ENCODE data around the gene CSNK1E. TPM values are rescaled to one million over a fixed set of nuclear protein-coding genes. Genes with fewer than 3 reads are reported as not detected.
"Not testable (repeated sequence)": the region's sequence is repeated elsewhere in the genome, so short reads cannot be mapped to it uniquely, and the experiment has no call there.

Gene CSNK1E
- 100 to 1,000 TPM; 112 to 246 (median 160) TPM for total RNA-seq

- TF ChIP-seq POLR2A (IDR thresholded peaks at IDR 0.05) (no peak), CTCF (IDR thresholded peaks at IDR 0.05) (no peak), EP300 (IDR thresholded peaks at IDR 0.05) (no peak), POLR2AphosphoS5 (IDR thresholded peaks at IDR 0.05) (no peak)
- WGBS: 4% methylated on average over 12 of the region's 98 CpGs
- Histone ChIP-seq H3K9me3 (no peaks in the 10 kb centered on the region), H3K4me3 (peak within 1 kb of the TSS; percentile 90), H3K27ac (peak within 1 kb of the TSS; percentile 99), H3K4me1 (peaks cover 60% of the 10 kb centered on the region), H3K27me3 (no peaks in the 10 kb centered on the region), H3K36me3 (peaks cover 2% of the 10 kb centered on the region)
- DNase-seq (ENCODE audit: low spot score in 2 of 2): peak in 1 of 2 donors; percentile 86
Measured at GRCh38 chr22:38317122-38317994, at the start of gene CSNK1E. Gene CSNK1E, minus strand, starts transcription at chr22:38317433. Its CDS starts 3,276 bp downstream, at chr22:38314157.

GRCh38 chr22:38365829-38366228 lies 48.6 kb upstream of the CSNK1E start:
- H3K4me3 ChIP-seq; H3K27ac ChIP-seq; H3K36me3 ChIP-seq; H3K9me3 ChIP-seq; H3K4me1 ChIP-seq; H3K27me3 ChIP-seq; DNase-seq (ENCODE audit: low spot score in 2 of 2): not testable (repeated sequence)
- 93% methylated on average over 3 of the region's 3 CpGs for WGBS

GRCh38 chr22:38365174-38365573 lies 47.9 kb upstream of the CSNK1E start:
- H3K4me1 ChIP-seq; H3K9me3 ChIP-seq; H3K36me3 ChIP-seq; DNase-seq (ENCODE audit: low spot score in 2 of 2); H3K4me3 ChIP-seq; H3K27me3 ChIP-seq; H3K27ac ChIP-seq: not testable (repeated sequence)
- WGBS: 64% methylated on average over 3 of the region's 3 CpGs

GRCh38 chr22:38360560-38360959 lies 43.3 kb upstream of the CSNK1E start:
- WGBS: 79% methylated on average over 1 of the region's 2 CpGs
- H3K4me3 ChIP-seq; H3K36me3 ChIP-seq; DNase-seq (ENCODE audit: low spot score in 2 of 2); H3K27me3 ChIP-seq; H3K4me1 ChIP-seq; H3K27ac ChIP-seq; H3K9me3 ChIP-seq: not testable (repeated sequence)

- DNase-seq (ENCODE audit: low spot score in 2 of 2): not testable (repeated sequence)
Measured at GRCh38 chr22:38359817-38360216, 42.6 kb upstream of the CSNK1E start.

GRCh38 chr22:38357971-38358370 lies 40.7 kb upstream of the CSNK1E start:
- not testable (repeated sequence) for H3K4me3 ChIP-seq

More at GRCh38 chr22:38359817-38360216, 42.6 kb upstream of the CSNK1E start:
- not testable (repeated sequence) for H3K27me3 ChIP-seq, H3K4me3 ChIP-seq, H3K4me1 ChIP-seq, H3K9me3 ChIP-seq, H3K36me3 ChIP-seq, H3K27ac ChIP-seq
- 94% methylated on average over 1 of the region's 1 CpG for WGBS

GRCh38 chr22:38355275-38355674 lies 38.0 kb upstream of the CSNK1E start:
- no peak for TF ChIP-seq POLR2A (IDR thresholded peaks at IDR 0.05)
- TF ChIP-seq POLR2AphosphoS5 (IDR thresholded peaks at IDR 0.05): no peak
- TF ChIP-seq CTCF (IDR thresholded peaks at IDR 0.05): no peak
- TF ChIP-seq EP300 (IDR thresholded peaks at IDR 0.05): no peak
- peak in 1 of 2 donors; percentile 59 for DNase-seq (ENCODE audit: low spot score in 2 of 2)
- Histone ChIP-seq H3K9me3 (no peaks in the 10 kb centered on the region), H3K4me3 (no peak overlapping the region), H3K4me1 (no peaks in the 10 kb centered on the region), H3K27ac (no peak overlapping the region), H3K36me3 (peaks cover 13% of the 10 kb centered on the region), H3K27me3 (no peaks in the 10 kb centered on the region)
- WGBS: 96% methylated on average over 8 of the region's 14 CpGs

More at GRCh38 chr22:38357971-38358370, 40.7 kb upstream of the CSNK1E start:
- not testable (repeated sequence) for H3K27me3 ChIP-seq; H3K9me3 ChIP-seq; H3K4me1 ChIP-seq; DNase-seq (ENCODE audit: low spot score in 2 of 2); H3K27ac ChIP-seq; H3K36me3 ChIP-seq
- WGBS: 85% methylated on average over 10 of the region's 10 CpGs

GRCh38 chr22:38353701-38354100 lies 36.5 kb upstream of the CSNK1E start:
- peak in 1 of 2 donors; percentile 63 for DNase-seq (ENCODE audit: low spot score in 2 of 2)
- H3K27ac ChIP-seq: no peak overlapping the region
- WGBS: 85% methylated on average over 8 of the region's 10 CpGs

More at GRCh38 chr22:38353701-38354100, 36.5 kb upstream of the CSNK1E start:
- H3K27me3 ChIP-seq: no peaks in the 10 kb centered on the region
- H3K4me3 ChIP-seq: no peak overlapping the region
- H3K36me3 ChIP-seq: peaks cover 13% of the 10 kb centered on the region
- no peaks in the 10 kb centered on the region for H3K4me1 ChIP-seq
- TF ChIP-seq POLR2A (IDR thresholded peaks at IDR 0.05) (no peak), POLR2AphosphoS5 (IDR thresholded peaks at IDR 0.05) (no peak), CTCF (IDR thresholded peaks at IDR 0.05) (no peak)
- H3K9me3 ChIP-seq: no peaks in the 10 kb centered on the region
